ENCODE results near the gene DEXI.

DEXI gene

DNA sequence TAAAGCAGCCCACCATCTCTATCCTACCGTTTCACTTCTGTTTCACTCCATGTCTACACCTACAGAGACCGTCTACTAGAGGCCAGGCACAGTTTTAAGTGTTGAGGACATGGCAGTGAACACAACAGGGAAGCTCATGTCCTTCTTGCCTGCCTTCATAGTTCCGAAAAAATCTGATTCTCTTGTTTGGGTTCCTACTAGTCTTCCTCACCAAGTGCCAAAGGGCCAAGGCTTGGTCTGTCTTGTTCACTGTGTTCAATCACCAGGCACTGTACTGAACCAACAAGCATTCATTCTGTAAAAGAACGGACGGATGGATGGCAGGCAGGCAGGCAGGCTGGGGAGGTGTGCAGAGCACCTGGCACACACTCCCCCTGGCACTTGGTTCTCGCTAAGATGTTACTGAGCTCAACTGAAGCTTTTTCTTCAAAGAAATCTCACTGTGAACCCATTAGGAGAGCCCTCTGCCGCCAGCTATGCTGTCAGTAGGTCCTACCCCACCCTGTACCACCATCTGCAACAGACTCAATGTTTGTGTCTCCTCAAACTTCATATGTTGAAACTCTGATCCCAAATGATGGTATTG, 2.5 kb downstream of the DEXI start:
- TF ChIP-seq GATA2 (IDR thresholded peaks at IDR 0.05; ENCODE audit: low read depth, low read length) (no peak), GATA3 (IDR thresholded peaks at IDR 0.05; ENCODE audit: low read depth, low read length) (no peak)

DNA sequence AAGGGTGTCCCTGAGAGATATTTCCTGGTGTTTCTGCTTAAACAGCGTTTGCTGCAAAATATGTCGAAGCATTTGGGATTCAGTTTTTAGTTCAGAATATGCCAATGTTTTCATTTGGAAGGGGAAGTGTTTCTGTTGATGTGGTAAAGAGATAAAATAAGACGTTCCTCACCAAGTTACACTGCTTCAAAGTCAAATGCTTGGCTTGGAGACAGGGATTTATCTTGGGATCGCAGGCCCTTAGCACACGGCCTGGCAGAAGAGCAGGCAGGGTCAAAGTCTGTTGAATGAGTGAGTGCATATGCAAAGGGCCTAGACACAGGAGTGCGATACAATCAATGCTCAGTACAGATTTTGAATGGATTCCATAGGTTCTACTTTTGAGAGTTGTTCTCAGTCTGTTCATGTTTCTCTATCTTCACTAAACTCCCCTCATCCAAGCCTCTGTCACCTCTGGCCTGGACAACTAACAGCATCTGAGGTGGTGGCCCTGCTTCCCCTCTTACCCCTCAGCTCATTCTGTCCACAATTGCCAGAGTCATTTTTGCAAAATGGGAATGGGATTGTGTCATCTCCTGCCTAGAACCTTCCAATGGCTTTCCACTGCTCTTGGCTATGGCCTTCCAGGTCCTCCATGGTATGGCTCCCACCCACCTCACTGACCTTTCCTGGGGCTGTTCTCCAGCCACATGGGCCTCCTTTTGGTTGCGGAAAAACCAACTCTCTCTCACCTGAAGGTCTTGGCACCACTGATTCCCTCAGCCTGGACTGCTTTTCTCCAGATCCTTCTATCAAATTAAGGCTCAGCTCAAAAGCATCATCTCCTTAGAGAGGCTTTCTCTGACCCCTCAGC, 3.2 kb downstream of the DEXI start:
- no peak for TF ChIP-seq GATA2 (IDR thresholded peaks at IDR 0.05; ENCODE audit: low read depth, low read length)
- no peak for TF ChIP-seq GATA3 (IDR thresholded peaks at IDR 0.05; ENCODE audit: low read depth, low read length)

DNA sequence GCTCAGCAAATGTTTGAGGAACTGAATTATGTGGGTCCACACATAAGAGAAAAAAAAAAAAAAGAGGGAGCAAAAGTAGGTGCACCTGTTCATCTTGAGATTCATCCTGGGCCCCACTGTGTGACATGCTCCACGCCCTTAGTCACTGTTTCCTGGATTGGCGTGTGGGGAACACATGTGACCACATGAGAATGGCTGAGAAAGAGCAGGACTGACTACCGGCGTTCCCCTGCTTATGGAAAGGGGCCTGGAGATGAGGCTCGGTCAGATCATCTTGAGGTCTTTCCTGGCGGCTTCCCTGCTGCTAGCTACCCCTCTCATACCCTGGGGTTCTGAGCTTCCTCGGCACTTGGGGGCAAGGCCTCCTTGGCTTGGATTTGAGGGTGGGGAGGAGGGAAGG, 3.9 kb downstream of the DEXI start:
- no peak for TF ChIP-seq GATA3 (IDR thresholded peaks at IDR 0.05; ENCODE audit: low read depth, low read length)
- no peak for TF ChIP-seq GATA2 (IDR thresholded peaks at IDR 0.05; ENCODE audit: low read depth, low read length)

DNA sequence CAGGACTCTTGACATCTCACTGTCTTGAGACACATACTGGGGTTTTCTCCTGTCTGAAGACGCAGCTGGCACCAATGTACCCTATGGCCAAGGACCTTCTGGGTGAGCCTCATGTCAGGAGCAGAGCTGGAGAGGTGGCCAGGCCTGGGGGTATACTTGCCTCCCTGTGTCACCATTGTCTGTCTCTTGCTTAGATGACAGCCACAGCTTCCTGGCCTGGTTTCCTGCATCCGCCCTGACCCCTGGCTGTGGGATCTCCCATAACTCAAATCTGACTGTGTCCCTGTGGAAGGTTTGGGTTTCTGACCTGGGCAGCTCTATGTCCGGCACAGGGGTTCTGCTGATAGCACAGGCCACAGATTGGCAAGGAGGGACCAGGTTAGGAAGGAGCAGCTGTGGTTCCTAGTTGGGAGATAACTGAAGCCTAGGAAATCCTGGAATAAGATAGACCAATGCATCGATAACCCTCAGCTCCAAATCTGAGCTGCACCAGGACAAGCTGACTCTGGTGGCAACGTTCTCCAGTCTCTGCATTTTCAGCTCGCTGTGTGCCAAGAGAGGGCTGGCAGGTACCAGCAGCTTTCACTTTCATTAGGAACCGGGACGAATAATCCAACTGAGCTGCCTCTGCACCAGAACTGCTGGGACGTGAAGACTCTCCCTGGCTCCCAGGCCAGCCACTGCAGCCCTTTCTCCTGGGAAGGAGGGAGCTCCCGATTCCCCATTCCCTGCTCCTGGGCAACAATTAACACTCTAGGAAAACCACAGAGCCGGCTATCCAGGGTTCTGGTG, 5.0 kb downstream of the DEXI start:
- no peak for TF ChIP-seq GATA3 (IDR thresholded peaks at IDR 0.05; ENCODE audit: low read depth, low read length)
- TF ChIP-seq GATA2 (IDR thresholded peaks at IDR 0.05; ENCODE audit: low read depth, low read length), result no peak

DNA sequence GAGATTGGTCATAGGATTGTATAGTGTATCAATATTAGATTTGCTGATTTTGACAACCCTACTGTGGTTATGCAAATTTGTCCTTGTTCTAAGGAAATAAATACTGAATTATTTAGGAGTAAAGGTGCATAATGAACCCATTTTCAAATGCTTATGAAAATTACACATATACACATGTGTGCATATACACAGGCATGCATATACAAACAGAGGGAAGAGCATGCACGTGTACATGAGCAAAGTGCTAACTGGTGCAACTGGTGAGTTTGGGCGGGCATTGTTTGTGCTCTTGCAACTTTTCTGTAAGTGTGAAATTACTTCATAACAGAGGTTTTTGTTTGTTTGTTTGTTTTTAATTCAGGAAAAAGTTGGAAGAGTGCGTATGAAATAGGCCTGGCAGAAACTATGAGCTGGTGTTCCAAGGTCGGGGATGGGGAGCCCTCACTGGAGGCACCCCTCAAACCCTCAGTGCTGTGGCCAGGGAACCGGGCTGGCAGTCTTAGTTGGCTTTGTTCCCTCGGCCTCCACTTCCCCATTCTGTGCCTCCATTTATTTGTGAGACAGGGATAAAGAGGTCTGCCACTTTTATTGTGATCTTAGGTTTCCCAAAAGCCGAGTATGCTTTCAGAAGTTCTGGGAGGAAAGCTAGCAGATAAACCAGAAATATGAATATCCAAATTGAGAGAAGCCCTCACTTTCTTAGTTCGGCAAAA, 5.8 kb downstream of the DEXI start:
- TF ChIP-seq GATA2 (IDR thresholded peaks at IDR 0.05; ENCODE audit: low read depth, low read length) (no peak), GATA3 (IDR thresholded peaks at IDR 0.05; ENCODE audit: low read depth, low read length) (no peak)

DNA sequence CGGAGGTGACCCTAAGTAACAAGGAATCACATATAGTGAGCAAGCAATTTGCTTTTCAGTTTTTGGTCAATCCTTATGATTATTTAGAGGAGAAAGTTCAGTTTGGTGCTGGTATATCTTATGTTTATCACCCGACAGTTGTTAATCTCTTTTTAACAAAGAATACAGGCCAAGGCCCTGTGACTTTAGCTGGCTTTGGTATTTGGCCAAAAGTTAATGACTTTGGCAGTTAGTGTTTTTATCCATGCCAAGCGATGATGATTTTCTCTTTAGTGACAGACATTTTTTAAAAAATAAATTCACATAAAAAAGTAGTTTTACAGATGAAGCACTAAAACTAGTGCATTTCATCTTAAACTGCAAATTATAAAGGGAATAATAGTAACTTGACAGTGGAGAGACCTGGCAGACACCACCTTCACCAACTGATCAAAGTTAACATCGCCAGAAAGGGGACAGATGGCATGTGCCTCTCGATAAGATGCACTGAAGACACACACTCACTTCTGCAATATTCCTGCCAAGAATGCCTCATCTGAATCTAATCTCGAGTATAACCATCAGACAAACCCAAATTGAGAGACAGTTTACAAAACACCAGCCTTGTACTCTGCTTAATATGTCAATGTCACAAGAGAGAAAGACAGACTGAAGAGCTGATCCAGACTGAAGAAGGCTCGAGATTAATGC, 6.9 kb downstream of the DEXI start:
- TF ChIP-seq GATA3 (IDR thresholded peaks at IDR 0.05; ENCODE audit: low read depth, low read length), result no peak
- no peak for TF ChIP-seq GATA2 (IDR thresholded peaks at IDR 0.05; ENCODE audit: low read depth, low read length)

DNA sequence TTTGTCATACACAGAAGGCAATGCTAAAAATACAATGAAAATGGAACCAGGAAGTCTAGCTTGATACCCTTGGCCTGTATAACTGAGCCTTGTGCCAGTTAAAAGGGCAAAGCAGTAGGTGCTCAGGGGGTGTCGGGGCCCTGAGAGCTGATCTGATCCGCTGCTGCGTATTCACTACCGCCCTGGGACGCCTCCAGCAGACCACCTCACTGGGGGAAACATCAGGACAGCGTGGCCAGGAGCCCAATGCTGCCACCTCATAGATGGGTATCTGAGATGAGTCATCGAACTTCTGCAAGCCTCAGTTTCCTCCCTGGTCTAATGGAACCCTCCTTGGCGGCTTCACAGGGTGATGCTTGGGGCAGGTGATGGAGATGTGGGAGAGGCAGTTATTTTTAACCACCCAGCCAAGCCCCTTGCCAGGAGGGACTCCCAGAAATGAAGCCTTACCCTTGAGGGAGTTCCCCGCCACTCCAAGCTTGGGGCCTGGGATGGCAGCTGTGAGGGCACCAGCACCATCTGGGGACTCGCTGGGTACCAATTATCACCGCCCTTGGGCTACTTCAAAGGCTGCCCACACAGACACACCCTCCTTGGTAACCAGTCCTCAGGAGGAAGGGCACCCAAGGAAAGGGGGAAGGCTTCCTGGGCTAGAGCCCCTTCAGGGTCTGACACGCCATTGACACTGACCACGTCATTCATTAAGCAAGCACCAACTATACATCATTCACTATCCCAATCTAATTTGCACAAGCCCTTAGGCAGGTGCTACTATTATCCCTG, 7.8 kb downstream of the DEXI start:
- TF ChIP-seq GATA3 (IDR thresholded peaks at IDR 0.05; ENCODE audit: low read depth, low read length), result no peak
- TF ChIP-seq GATA2 (IDR thresholded peaks at IDR 0.05; ENCODE audit: low read depth, low read length), result no peak

DNA sequence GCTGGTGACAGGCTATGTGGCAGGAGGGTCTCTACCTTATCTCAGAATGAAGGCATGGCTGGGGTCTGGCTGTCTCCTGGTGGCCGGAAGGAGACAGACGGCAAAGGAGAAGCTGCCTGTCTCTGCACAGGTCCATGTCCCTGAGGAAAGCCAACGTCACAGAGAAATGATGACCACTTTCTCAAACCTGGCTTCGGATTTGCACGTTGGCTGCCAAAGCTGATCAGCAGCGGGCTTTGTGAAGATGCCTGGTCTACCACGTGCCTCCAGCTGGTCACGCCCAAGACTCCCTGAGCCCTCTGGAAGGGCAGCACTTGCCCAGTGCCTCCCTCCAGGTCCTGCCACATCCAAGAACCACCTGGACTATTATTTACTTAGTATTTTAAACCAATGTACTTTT, 8.4 kb downstream of the DEXI start:
- no peak for TF ChIP-seq GATA3 (IDR thresholded peaks at IDR 0.05; ENCODE audit: low read depth, low read length)
- TF ChIP-seq GATA2 (IDR thresholded peaks at IDR 0.05; ENCODE audit: low read depth, low read length), result no peak

DNA sequence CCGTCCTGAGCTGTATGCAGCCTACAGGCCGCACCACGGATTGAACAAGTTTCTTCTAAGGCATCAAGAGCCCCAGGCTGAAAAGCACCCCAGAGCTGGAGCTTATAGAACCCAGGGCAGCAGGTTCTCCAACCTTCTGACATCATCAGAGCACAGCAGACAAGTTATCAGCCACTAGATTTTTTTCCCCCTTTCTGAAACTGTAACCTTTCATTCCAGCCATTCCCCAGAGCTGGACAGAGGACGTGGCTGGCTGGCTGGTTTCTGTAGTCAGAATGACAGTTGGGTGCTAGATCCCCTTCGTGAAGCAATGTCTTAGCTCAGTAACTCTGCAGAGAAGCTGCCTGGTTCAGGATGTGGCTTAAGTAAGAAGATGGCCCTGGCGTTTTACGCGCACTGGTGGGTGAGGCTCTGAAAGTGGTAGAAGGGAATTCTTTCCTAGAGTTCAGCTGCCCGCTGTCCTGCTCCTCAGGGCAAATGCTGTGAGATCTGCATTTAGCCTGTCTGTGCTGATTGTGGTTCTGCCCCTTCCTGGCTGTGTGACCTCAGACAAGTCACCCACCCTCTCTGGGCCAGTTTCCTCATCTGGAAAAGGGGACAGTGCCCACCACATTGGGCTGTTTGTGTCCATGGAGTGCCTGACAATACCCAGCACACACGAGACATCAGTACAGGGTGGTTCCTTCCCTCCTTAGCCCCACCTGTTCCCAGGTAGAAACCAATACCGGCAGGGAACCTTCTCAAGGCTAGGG, 9.1 kb downstream of the DEXI start:
- TF ChIP-seq GATA3 (IDR thresholded peaks at IDR 0.05; ENCODE audit: low read depth, low read length) (no peak), GATA2 (IDR thresholded peaks at IDR 0.05; ENCODE audit: low read depth, low read length) (no peak)

DNA sequence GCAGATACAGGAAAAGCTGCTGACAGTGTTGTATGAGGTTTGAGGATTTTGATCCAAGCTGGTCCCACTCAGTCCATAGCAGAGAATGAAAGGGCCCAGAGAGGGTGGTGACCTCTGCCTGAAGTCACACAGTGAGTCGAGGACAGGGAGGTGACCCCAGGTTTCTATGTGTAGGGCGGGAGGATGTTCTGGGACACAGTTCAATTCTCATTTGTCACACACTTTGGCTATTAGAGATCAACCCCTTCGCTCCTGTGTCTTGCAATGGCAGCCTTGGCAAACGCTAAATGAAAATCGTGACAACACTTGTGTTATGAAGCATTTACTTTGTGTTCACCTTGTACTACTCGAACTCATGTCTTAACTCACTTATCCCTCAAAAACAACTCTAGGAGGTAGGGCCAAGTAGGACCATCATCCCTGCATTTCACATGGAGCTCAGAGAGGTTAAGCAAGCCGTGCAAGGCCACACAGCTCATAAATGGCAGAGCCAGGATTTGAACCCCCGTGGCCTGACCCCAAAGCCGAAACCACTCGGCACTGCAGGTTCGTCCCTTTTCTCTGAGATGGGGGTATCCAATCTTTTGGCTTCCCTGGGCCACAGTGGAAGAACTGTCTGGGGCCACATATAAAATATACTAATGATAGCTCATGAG, 10.2 kb downstream of the DEXI start:
- TF ChIP-seq GATA2 (IDR thresholded peaks at IDR 0.05; ENCODE audit: low read depth, low read length) (no peak), GATA3 (IDR thresholded peaks at IDR 0.05; ENCODE audit: low read depth, low read length) (no peak)

DNA sequence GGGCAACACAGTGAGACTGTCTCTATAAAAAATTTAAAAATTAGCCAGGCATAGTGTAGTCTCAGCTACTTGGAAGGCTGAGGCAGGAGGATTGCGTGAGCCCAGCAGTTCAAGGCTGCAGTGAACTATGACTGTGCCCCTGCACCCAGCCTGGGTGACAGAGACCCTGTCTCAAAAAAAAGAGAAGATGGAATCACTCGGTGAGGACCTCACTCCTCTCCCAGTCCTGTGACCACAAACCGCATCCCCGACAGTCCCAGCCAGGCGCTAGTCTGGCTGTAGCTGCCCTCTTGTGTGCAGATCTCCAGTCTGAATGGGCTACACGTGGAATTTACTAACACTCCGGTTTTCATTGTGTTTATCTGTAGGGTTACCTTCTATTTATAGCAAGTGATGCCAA, 11.1 kb downstream of the DEXI start:
- TF ChIP-seq GATA2 (IDR thresholded peaks at IDR 0.05; ENCODE audit: low read depth, low read length), result no peak
- TF ChIP-seq GATA3 (IDR thresholded peaks at IDR 0.05; ENCODE audit: low read depth, low read length), result no peak

DNA sequence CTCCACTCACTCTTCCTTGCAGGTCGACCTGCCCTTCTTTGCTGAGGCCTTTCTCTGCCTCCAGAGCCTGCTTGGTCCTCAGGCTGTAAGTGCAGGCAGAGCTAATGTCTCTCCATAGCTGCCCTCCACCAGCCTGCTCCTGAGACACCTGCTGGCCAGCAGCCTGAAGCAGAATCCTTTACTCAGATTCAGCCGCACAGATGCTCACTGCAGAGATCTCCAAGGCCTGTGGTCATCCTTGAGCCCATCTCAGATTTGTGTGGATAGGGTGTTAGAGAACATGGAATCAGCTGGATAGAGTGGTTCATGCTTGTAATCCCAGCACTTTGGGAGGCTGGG, 11.5 kb downstream of the DEXI start:
- TF ChIP-seq GATA3 (IDR thresholded peaks at IDR 0.05; ENCODE audit: low read depth, low read length) (no peak), GATA2 (IDR thresholded peaks at IDR 0.05; ENCODE audit: low read depth, low read length) (no peak)

All from SH-SY5Y (cell line).